WI38 (cell line): Measurements from ENCODE around the gene DIP2C.

Experiments used
- H3K4me3 ChIP-seq: 2 replicates; pipeline ENCODE4 v1.5.1; 2011; ENCODE audit warnings: low read depth, mild to moderate bottlenecking, control low read depth, low read length
- TF ChIP-seq, protein P1 (sequence below): IDR thresholded peaks from 2 replicates; pipeline ENCODE4 v1.5.1; 2012; ENCODE audit warnings: low read depth, mild to moderate bottlenecking, control low read depth, low read length

DIP2C gene

DNA sequence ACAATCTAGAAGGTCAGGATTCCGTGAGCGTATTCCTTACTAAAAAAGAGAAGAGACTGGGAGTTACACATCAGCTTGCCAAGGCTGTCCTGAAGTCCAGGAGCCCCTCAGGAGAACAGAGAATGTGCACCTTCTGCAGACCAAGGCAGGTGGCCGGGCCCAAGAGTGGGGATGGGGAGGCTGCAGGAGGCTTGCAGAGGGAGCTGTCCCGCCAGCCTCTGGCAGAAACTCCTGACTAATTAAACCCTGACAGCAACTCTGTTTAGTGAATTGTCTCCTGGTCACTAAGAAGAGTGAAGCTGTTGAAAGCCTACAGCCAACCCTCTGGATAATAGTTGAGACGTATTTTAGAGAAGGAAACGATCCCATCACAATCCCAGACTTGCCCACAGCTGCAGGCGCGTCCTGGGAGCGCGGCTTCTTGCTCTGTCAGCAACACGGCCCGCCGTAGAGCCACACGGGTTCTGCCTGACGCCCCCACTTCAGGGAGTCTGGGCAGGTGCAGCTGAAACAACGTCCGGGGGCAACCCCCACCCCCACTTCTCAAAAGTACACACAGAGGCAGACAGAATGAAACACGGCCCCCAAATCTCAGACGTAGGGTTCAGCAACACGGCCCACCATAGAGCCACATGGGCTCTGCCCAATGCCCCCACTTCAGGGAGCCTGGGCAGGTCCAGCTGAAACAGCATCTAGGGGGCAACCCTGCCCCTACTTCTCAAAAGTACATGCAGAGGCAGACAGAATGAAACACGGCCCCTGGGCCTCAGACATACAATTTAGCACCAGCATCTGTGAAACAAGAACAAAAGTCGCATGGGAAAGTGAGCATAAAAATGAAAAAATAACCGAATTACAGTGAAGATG, 45.2 kb downstream of the DIP2C start:
- H3K4me3 ChIP-seq = no peak overlapping the region
- TF ChIP-seq, protein P1, sequence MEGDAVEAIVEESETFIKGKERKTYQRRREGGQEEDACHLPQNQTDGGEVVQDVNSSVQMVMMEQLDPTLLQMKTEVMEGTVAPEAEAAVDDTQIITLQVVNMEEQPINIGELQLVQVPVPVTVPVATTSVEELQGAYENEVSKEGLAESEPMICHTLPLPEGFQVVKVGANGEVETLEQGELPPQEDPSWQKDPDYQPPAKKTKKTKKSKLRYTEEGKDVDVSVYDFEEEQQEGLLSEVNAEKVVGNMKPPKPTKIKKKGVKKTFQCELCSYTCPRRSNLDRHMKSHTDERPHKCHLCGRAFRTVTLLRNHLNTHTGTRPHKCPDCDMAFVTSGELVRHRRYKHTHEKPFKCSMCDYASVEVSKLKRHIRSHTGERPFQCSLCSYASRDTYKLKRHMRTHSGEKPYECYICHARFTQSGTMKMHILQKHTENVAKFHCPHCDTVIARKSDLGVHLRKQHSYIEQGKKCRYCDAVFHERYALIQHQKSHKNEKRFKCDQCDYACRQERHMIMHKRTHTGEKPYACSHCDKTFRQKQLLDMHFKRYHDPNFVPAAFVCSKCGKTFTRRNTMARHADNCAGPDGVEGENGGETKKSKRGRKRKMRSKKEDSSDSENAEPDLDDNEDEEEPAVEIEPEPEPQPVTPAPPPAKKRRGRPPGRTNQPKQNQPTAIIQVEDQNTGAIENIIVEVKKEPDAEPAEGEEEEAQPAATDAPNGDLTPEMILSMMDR = no peak

DNA sequence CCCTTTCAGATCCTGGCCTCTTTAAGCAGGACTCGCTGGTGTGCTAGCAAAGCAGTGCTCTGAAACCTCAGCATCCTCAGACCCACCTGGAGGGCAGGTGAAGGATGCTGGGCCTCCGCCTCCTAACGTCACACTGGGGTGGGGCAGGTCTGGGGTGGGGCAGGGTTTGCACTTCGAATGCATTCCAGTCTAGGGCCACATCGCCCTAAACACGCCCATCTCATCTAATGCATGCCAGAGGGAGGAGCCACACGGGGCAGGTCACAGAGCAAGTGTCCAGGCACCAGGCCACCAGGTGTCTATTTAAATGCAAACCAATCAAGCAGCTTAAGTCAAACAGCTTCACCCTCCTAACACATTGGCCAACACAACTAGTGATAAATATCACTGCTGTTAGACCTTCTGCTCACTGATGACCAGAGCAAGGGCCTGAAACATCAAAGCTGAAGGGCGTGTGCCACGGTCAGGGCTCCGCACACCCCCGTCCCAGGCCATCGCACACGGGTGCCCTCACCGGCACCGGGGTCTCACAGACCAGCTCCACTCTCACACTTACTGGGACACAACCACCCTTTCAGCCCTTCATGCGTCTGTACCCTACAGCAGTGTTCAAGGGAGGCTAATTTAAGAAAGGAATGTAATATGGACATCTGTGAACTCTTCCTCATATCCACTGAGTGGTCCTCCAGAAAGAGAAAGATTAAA, 47.1 kb downstream of the DIP2C start:
- no peak overlapping the region for H3K4me3 ChIP-seq

DNA sequence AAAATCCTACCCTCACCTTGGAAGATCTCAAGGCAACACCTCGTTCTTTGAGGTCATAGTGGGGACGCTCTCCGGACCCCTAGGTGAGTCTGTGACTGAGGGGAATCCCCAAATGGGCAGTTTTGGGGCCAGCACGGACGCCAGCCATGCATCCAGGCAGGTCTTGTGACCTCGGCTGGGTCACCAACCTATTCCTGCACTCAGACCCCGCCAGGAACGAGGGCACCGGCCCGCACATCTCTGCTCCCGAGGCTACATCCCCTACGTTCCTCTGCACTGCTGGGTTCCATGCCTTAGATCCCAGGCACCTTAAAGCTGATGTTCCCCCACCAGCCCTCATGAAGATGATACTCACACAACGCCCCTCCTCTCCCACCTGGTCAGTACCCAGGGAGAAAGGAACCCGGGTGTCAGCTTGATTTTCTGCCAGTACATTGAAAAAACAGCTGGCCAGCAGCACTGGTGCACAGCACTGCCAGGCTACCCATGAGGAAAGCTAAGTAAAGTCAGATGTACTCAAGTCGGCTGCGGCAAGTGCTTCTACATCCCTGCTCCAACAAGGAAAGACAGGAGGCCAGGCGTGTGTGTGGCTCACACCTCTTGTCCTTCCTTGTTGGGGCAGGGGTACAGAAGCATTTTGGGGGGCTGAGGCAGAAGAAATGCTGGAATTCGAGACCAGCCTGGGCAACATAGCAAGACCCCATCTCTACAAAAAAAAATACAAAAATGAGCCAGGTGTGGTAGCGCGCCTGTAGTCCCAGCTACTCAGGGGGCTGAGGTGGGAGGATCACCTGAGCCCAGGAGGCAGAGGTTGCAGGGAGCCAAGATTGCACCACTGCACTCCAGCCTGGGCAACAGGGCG, 48.1 kb downstream of the DIP2C start:
- TF ChIP-seq, protein P1 = no peak
- no peak overlapping the region for H3K4me3 ChIP-seq

More for the DNA sequence above, 47.1 kb downstream of the DIP2C start:
- TF ChIP-seq, protein P1 = no peak

DNA sequence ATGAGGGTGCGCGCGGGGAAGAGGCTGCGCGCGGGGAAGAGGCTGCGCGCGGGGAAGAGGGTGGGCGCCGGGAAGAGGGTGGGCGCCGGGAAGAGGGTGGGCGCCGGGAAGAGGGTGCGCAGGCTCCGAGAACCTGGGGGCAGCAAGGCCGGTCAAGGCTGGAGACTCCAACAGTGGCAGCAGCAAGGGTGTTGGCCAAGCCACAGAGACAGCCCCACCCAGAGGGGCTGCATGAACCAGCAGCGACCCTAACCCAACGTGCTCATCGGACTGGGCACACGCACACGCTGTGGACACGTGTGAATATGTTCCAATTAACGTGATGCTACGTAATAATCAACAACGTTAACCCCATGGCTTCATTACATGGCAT, 48.8 kb downstream of the DIP2C start:
- TF ChIP-seq, protein P1 = no peak
- H3K4me3 ChIP-seq = no peak overlapping the region

GRCh38 chr10:639751-640672, 49.5 kb downstream of the DIP2C start:
- TF ChIP-seq, protein P1 = no peak
- no peak overlapping the region for H3K4me3 ChIP-seq

DNA sequence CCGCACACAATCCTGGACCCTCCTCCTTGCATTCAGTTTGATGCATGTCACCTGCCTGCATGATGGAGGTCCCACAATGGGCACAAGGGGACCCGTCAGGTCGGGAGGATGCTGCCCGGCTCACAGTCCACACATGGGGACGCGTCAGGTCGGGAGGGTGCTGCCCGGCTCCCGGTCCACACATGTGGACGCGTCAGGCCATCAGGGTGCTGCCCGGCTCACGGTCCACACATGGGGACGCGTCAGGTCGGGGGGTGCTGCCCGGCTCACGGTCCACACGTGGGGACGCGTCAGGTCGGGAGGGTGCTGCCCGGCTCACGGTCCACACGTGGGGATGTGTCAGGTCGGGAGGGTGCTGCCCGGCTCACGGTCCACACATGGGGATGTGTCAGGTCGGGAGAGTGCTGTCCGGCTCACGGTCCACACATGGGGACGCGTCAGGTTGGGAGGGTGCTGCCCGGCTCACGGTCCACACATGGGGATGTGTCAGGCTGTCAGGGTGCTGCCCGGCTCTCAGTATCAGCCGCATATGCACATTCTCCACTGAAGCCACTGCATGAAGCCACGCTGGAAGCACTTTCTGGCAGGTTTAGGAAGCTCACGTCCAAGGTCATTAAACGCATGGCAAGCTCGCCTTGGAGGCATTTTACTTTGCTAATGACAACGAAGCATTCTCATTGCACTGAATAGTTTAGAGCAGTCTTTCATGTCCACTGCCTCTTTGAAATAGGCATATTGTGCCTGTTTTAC, 50.3 kb downstream of the DIP2C start:
- TF ChIP-seq, protein P1 = no peak
- no peak overlapping the region for H3K4me3 ChIP-seq
